ENCODE data around the gene DCAF10.

GRCh38 chr9:37862530-37862929 is 61.9 kb downstream of the DCAF10 start:
- no peak for TF ChIP-seq ELF4 (IDR thresholded peaks at IDR 0.05)
- TF ChIP-seq SP1 (IDR thresholded peaks at IDR 0.05) = no peak
- TF ChIP-seq FOXK2 (IDR thresholded peaks at IDR 0.05) = no peak
- TF ChIP-seq ARNT (IDR thresholded peaks at IDR 0.05) = no peak

Data from HEK293T (cell line).